Prostate gland (tissue), 2 donors: ENCODE results near the gene GAL3ST1. TPM values are rescaled to one million over a fixed set of nuclear protein-coding genes. Genes with fewer than 3 reads are reported as not detected.

Source experiments
- DNase-seq: peaks from one replicate; pipeline ENCODE4 v3.0.0-alpha.2; 2019; ENCODE audit warnings: low spot score
- H3K27ac ChIP-seq, 2 donors: fragments of 200-600 bp; sonication (generic); 2 replicates each; pipeline ENCODE4 v1.5.1; 2017 to 2019
- H3K27me3 ChIP-seq: fragments of 200-600 bp; sonication (generic); replicated peaks from 2 replicates; pipeline ENCODE4 v1.5.1; 2019; ENCODE audit not compliant: insufficient read depth
- H3K36me3 ChIP-seq, 2 donors: fragments of 200-600 bp; sonication (generic); 1 replicate in 1 of 2; 2 replicates in 1 of 2; pipeline versions ENCODE4 v1.5.1 to v1.8.1; 2017 to 2019
- H3K4me1 ChIP-seq: fragments of 200-600 bp; sonication (generic); replicated peaks from 2 replicates; pipeline ENCODE4 v1.5.1; 2019
- H3K4me3 ChIP-seq, 2 donors: fragments of 200-600 bp; sonication (generic); 2 replicates each; pipeline ENCODE4 v1.5.1; 2017 to 2019
- H3K9me3 ChIP-seq: fragments of 200-600 bp; sonication (generic); 2 replicates; pipeline ENCODE4 v1.5.1; 2017
- POLR2A ChIP-seq: fragments of 450-650 bp; IDR thresholded peaks from one replicate; pipeline ENCODE4 v1.6.1; 2016; ENCODE audit warnings: antibody characterized with exemption, mild to moderate bottlenecking
- POLR2AphosphoS5 ChIP-seq: sonication (generic); formaldehyde crosslinking; IDR thresholded peaks from one replicate; pipeline ENCODE4 v1.6.1; 2017; ENCODE audit warnings: antibody characterized with exemption
- WGBS: methylation state at CpG from one replicate; pipeline ENCODE4 v1.1.5; 2018; 5-methylcytosine and 5-hydroxymethylcytosine counted together
- intact Hi-C: fragments of 100-400 bp; cut with DNase I; formaldehyde crosslinking; loops from one replicate; pipeline ENCODE4 v1.14.2; 2022
- total RNA-seq, 2 donors: library from RNA; depleted of rRNA; stranded (reverse); fragments of >200 nt; gene quantifications; one replicate each; pipeline ENCODE4 v1.1.0, GENCODE V29; 2016
- TF ChIP-seq, protein P1 (sequence below), 4 experiments: fragments of 200-600 bp in 2 of 4; fragments of 450-650 bp in 2 of 4; sonication (generic) in 2 of 4; IDR thresholded peaks; 1 replicate in 3 of 4; 2 replicates in 1 of 4; pipeline ENCODE4 v1.5.1; 2016 to 2019; ENCODE audit warnings: antibody characterized with exemption in 4 of 4, mild to moderate bottlenecking in 2 of 4, moderate library complexity in 2 of 4

GAL3ST1 gene
- total RNA-seq, 2 donors from 2014 or later = 1.1 to 9.7 TPM

- 81% methylated on average over 6 of the region's 6 CpGs for WGBS
- TF ChIP-seq POLR2AphosphoS5 (no peak), POLR2A (no peak)
- TF ChIP-seq, protein P1, sequence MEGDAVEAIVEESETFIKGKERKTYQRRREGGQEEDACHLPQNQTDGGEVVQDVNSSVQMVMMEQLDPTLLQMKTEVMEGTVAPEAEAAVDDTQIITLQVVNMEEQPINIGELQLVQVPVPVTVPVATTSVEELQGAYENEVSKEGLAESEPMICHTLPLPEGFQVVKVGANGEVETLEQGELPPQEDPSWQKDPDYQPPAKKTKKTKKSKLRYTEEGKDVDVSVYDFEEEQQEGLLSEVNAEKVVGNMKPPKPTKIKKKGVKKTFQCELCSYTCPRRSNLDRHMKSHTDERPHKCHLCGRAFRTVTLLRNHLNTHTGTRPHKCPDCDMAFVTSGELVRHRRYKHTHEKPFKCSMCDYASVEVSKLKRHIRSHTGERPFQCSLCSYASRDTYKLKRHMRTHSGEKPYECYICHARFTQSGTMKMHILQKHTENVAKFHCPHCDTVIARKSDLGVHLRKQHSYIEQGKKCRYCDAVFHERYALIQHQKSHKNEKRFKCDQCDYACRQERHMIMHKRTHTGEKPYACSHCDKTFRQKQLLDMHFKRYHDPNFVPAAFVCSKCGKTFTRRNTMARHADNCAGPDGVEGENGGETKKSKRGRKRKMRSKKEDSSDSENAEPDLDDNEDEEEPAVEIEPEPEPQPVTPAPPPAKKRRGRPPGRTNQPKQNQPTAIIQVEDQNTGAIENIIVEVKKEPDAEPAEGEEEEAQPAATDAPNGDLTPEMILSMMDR (IDR thresholded peaks at IDR 0.05) = no peak
- Histone ChIP-seq H3K36me3 (no peaks in the 10 kb centered on the region), H3K27me3 (no peaks in the 10 kb centered on the region), H3K4me1 (no peaks in the 10 kb centered on the region), H3K4me3 (no peak overlapping the region), H3K9me3 (no peaks in the 10 kb centered on the region), H3K27ac (no peak overlapping the region)
- no peak for DNase-seq
- intact Hi-C loops = no loop called here
These were observed 58.2 kb downstream of the GAL3ST1 start for GRCh38 chr22:30516273-30516672.

GRCh38 chr22:30514252-30514651 lies 60.2 kb downstream of the GAL3ST1 start:
- no peaks in the 10 kb centered on the region for H3K9me3 ChIP-seq
- intact Hi-C loops = no loop called here
- no peaks in the 10 kb centered on the region for H3K4me1 ChIP-seq
- no peak overlapping the region for H3K27ac ChIP-seq
- no peaks in the 10 kb centered on the region for H3K36me3 ChIP-seq
- WGBS = 76% methylated on average over 4 of the region's 4 CpGs
- DNase-seq = no peak
- H3K27me3 ChIP-seq = no peaks in the 10 kb centered on the region
- TF ChIP-seq POLR2AphosphoS5 (no peak), POLR2A (no peak)
- TF ChIP-seq, protein P1 (IDR thresholded peaks at IDR 0.05) = no peak
- H3K4me3 ChIP-seq = no peak overlapping the region

GRCh38 chr22:30513462-30513861 lies 61.0 kb downstream of the GAL3ST1 start:
- no peak overlapping the region for H3K4me3 ChIP-seq
- DNase-seq = no peak
- intact Hi-C loops = no loop called here
- H3K27ac ChIP-seq = no peak overlapping the region
- H3K4me1 ChIP-seq = no peaks in the 10 kb centered on the region
- H3K9me3 ChIP-seq = no peaks in the 10 kb centered on the region
- no peaks in the 10 kb centered on the region for H3K27me3 ChIP-seq
- H3K36me3 ChIP-seq = no peaks in the 10 kb centered on the region
- 92% methylated on average over 6 of the region's 6 CpGs for whole genome bisulfite sequencing
- no peak for TF ChIP-seq POLR2A
- TF ChIP-seq, protein P1 (IDR thresholded peaks at IDR 0.05) = no peak
- TF ChIP-seq POLR2AphosphoS5 = no peak

GRCh38 chr22:30511911-30512310 lies 62.6 kb downstream of the GAL3ST1 start:
- H3K9me3 ChIP-seq = no peaks in the 10 kb centered on the region
- H3K27me3 ChIP-seq = no peaks in the 10 kb centered on the region
- WGBS = 95% methylated on average over 7 of the region's 7 CpGs
- no peak for DNase-seq
- intact Hi-C loops = no loop called here
- no peak overlapping the region for H3K4me3 ChIP-seq
- TF ChIP-seq, protein P1 (IDR thresholded peaks at IDR 0.05) = no peak
- no peak for TF ChIP-seq POLR2AphosphoS5
- TF ChIP-seq POLR2A = no peak
- no peaks in the 10 kb centered on the region for H3K4me1 ChIP-seq
- no peak overlapping the region for H3K27ac ChIP-seq
- no peaks in the 10 kb centered on the region for H3K36me3 ChIP-seq

DNA sequence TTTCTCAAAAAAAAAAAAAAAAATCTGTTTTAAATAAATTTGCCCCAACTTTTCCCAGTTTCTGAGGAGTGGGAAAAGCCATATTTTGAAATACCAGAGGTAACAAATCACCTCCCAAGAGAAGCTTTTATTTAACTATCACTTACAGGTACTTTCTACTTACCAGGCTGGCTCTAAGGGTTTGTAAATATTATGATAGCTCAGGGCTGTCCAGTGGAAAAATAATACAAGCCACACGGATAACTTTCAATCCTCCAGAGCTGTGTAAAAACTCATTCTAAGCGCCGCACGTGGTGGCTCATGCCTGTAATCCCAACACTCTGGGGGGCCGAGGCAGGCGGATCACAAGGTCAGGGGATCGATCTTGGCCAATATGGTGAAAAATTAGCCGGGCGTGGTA lies 63.4 kb downstream of the GAL3ST1 start:
- Histone ChIP-seq H3K27me3 (peaks cover 2% of the 10 kb centered on the region), H3K27ac (no peak overlapping the region), H3K9me3 (no peaks in the 10 kb centered on the region), H3K36me3 (no peaks in the 10 kb centered on the region), H3K4me3 (no peak overlapping the region), H3K4me1 (no peaks in the 10 kb centered on the region)
- 88% methylated on average over 9 of the region's 9 CpGs for WGBS
- no peak for DNase-seq
- intact Hi-C loops = no loop called here
- TF ChIP-seq, protein P1 (IDR thresholded peaks at IDR 0.05) = no peak
- no peak for TF ChIP-seq POLR2AphosphoS5
- no peak for TF ChIP-seq POLR2A
